ENCODE measurements around the gene RXFP1.

GRCh38 chr4:158536833-158537232 lies 15.2 kb downstream of the RXFP1 start:
- TF ChIP-seq GATA3 (IDR thresholded peaks at IDR 0.05; ENCODE audit: low read depth, low read length) (no peak), GATA2 (IDR thresholded peaks at IDR 0.05; ENCODE audit: low read depth, low read length) (no peak)

All from SH-SY5Y (cell line).